MM.1S (cell line): ENCODE results near the gene ATXN8OS.

Source experiments
- EZH2 ChIP-seq: fragments of 300-600 bp; sonication (generic); optimal IDR thresholded peaks from 2 replicates; pipeline ENCODE3; 2017; ENCODE audit warnings: low read depth, mild to moderate bottlenecking, antibody characterized with exemption, low read length, mixed read lengths
- EZH2phosphoT487 ChIP-seq: fragments of 300-600 bp; sonication (generic); IDR thresholded peaks from 2 replicates; pipeline ENCODE4 v1.6.1; 2018; ENCODE audit warnings: antibody characterized with exemption, low read length
- TF ChIP-seq, protein P1 (sequence below): fragments of 300-600 bp; sonication (generic); IDR thresholded peaks from 2 replicates; pipeline ENCODE4 v1.5.1; 2016; ENCODE audit warnings: antibody characterized with exemption, low read length, mixed read lengths

DNA sequence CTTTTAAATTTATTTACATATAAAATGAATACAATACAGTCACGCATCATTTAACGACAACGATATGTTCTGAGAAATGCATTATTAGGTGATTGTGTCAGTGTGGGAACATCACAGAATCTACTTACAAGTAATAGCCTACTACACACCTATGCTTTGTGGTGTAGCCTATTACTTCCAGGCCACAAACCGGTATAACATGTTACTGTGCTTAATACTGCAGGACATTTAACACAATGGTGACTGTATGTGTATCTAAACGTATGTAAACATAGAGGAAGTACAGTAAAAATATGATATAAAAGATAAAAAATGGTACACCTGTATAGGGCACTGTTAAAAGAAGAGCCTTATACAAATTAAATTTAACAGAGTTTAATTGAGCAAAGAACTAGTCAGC lies 63.1 kb downstream of the ATXN8OS start:
- TF ChIP-seq, protein P1, sequence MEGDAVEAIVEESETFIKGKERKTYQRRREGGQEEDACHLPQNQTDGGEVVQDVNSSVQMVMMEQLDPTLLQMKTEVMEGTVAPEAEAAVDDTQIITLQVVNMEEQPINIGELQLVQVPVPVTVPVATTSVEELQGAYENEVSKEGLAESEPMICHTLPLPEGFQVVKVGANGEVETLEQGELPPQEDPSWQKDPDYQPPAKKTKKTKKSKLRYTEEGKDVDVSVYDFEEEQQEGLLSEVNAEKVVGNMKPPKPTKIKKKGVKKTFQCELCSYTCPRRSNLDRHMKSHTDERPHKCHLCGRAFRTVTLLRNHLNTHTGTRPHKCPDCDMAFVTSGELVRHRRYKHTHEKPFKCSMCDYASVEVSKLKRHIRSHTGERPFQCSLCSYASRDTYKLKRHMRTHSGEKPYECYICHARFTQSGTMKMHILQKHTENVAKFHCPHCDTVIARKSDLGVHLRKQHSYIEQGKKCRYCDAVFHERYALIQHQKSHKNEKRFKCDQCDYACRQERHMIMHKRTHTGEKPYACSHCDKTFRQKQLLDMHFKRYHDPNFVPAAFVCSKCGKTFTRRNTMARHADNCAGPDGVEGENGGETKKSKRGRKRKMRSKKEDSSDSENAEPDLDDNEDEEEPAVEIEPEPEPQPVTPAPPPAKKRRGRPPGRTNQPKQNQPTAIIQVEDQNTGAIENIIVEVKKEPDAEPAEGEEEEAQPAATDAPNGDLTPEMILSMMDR = no peak
- no peak for TF ChIP-seq EZH2phosphoT487
- no peak for TF ChIP-seq EZH2
